ENCODE measurements around the gene SMYD3. TPM values are rescaled to one million over a fixed set of nuclear protein-coding genes. Genes with fewer than 3 reads are reported as not detected.

The SMYD3 gene
- total RNA-seq, 1 donor from 2014 or later, result 22.3 TPM

DNA sequence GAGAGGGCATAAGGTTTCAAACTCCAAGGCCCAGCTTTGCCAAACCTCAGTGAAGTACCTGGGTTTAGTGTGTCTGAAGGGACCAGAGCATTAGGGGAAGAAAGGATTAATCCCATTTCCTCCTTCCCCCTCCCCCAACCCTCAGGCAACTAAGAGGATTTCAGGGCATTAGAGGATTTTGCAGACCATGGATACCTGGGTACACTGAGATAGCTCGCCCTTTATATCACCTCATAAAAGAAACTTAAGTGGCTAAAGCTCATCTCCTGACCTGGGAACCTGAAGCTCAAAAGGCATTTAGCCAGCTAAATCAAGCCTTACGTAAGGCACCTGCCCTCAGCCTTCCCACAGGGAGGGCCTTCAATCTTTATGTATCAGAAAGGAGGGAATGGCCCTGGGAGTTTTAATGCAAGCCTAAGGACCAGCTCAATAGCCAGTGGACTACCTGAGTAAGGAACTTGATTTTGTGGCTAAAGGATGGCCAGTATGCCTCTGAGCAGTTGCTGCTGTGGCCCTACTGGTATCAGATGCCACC lies 26.4 kb upstream of the SMYD3 start:
- H3K4me3 ChIP-seq, result no peak overlapping the region
- no peak for TF ChIP-seq POLR2A (IDR thresholded peaks at IDR 0.05)
- TF ChIP-seq, protein P1, sequence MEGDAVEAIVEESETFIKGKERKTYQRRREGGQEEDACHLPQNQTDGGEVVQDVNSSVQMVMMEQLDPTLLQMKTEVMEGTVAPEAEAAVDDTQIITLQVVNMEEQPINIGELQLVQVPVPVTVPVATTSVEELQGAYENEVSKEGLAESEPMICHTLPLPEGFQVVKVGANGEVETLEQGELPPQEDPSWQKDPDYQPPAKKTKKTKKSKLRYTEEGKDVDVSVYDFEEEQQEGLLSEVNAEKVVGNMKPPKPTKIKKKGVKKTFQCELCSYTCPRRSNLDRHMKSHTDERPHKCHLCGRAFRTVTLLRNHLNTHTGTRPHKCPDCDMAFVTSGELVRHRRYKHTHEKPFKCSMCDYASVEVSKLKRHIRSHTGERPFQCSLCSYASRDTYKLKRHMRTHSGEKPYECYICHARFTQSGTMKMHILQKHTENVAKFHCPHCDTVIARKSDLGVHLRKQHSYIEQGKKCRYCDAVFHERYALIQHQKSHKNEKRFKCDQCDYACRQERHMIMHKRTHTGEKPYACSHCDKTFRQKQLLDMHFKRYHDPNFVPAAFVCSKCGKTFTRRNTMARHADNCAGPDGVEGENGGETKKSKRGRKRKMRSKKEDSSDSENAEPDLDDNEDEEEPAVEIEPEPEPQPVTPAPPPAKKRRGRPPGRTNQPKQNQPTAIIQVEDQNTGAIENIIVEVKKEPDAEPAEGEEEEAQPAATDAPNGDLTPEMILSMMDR (IDR thresholded peaks at IDR 0.05), result no peak
- TF ChIP-seq POLR2AphosphoS5 (IDR thresholded peaks at IDR 0.05; ENCODE audit: insufficient read depth in 1 of 2, low read depth in 1 of 2), result no peak
- intact Hi-C loops (cut with DNase I), result no loop called here
- H3K27ac ChIP-seq, result no peak overlapping the region
- H3K27me3 ChIP-seq, result no peaks in the 10 kb centered on the region
- no peaks in the 10 kb centered on the region for H3K36me3 ChIP-seq
- no peak for DNase-seq (ENCODE audit: extremely low spot score in 2 of 2)
- H3K4me1 ChIP-seq, result no peaks in the 10 kb centered on the region
- H3K9me3 ChIP-seq, result peaks cover 6% of the 10 kb centered on the region

DNA sequence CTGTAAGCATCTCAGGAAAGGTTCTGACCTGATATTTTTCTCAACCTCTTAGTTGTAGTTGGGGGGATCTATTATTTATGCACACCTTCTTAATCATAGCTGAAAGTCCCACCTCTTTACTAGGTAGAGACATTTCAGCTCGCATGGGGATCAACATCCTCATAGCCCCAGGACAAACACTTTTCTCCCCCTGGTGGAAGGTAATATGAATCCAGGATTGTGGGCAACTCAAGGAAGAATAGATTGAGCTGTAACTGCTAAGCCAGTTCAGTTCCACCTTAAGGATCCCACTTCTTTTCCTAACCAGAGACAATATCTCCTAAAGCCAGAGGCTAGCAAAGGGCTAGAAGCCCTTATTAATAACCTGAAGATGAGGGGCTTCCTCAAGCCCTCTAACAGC lies 25.4 kb upstream of the SMYD3 start:
- Histone ChIP-seq H3K9me3 (peaks cover 6% of the 10 kb centered on the region), H3K27ac (no peak overlapping the region), H3K4me1 (no peaks in the 10 kb centered on the region), H3K27me3 (no peaks in the 10 kb centered on the region), H3K36me3 (no peaks in the 10 kb centered on the region), H3K4me3 (no peak overlapping the region)
- intact Hi-C loops (cut with DNase I), result no loop called here
- TF ChIP-seq POLR2AphosphoS5 (IDR thresholded peaks at IDR 0.05; ENCODE audit: insufficient read depth in 1 of 2, low read depth in 1 of 2) (no peak), POLR2A (IDR thresholded peaks at IDR 0.05) (no peak)
- TF ChIP-seq, protein P1 (IDR thresholded peaks at IDR 0.05), result no peak
- no peak for DNase-seq (ENCODE audit: extremely low spot score in 2 of 2)

DNA sequence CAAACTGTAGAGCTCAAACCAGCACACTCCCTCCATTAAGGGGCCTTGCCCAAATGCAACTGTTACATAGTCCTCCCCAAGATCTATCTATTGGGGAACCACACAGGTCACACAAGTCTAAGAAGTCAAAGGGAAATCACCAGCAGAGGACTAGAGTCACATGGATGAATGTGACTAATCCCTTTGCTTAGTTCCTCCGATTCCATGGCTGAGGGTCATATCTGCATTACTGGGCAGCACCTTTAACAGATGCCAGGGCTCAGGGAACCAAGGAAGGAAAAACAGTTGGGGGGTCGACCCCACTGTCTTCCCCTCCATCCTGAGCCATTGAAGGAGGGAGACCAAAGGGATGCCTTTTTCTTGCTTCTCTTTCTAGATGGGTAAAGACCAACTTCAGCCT lies 23.4 kb upstream of the SMYD3 start:
- TF ChIP-seq POLR2A (IDR thresholded peaks at IDR 0.05), result no peak
- TF ChIP-seq POLR2AphosphoS5 (IDR thresholded peaks at IDR 0.05; ENCODE audit: insufficient read depth in 1 of 2, low read depth in 1 of 2), result no peak
- TF ChIP-seq, protein P1 (IDR thresholded peaks at IDR 0.05), result no peak
- intact Hi-C loops (cut with DNase I), result no loop called here
- H3K4me3 ChIP-seq, result no peak overlapping the region
- no peaks in the 10 kb centered on the region for H3K27me3 ChIP-seq
- peak in 1 of 2 donors; percentile 49 for DNase-seq (ENCODE audit: extremely low spot score in 2 of 2)
- H3K36me3 ChIP-seq, result no peaks in the 10 kb centered on the region
- peaks cover 6% of the 10 kb centered on the region for H3K9me3 ChIP-seq
- no peaks in the 10 kb centered on the region for H3K4me1 ChIP-seq
- H3K27ac ChIP-seq, result no peak overlapping the region

DNA sequence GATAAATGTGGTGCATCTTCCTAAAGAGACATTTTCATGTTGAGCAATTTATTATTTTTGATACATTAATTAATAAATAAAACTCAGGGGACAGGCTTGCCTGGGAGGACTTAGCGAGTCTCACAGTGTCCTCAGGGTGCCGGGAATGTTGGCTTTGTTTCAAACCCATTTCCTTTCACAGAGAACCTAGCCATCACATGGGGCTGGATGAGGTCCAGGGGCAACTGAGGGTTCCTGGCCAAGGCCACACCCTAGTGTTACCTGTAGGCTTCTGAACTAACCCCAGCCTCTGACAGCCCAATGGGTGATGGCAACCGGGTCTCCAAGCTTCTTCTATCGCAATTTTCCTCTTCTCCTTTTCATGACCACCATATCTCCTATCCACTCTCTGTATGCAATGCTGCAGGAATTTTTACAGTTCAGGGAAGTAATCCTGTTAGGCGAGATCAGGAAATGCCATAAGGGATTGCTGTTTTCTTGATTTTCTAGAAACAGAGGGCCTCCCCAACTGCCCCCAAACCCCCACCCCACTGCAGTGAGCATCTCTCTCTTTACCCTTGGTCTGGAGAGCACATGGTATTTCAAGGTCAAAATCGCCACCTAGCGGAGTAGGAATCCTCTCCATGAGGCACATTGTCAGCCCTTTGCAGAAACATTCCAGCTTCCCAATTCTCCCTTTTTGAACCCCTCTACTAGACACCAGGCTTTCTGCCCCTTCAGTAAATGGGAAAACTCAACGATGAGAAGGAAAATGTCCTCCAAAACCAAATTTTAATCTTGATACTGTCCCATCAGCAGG lies 22.1 kb upstream of the SMYD3 start:
- Histone ChIP-seq H3K36me3 (no peaks in the 10 kb centered on the region), H3K4me1 (no peaks in the 10 kb centered on the region), H3K4me3 (no peak overlapping the region), H3K27ac (no peak overlapping the region), H3K27me3 (no peaks in the 10 kb centered on the region), H3K9me3 (peaks cover 6% of the 10 kb centered on the region)
- TF ChIP-seq, protein P1 (IDR thresholded peaks at IDR 0.05), result no peak
- TF ChIP-seq POLR2AphosphoS5 (IDR thresholded peaks at IDR 0.05; ENCODE audit: insufficient read depth in 1 of 2, low read depth in 1 of 2), result no peak
- no peak for TF ChIP-seq POLR2A (IDR thresholded peaks at IDR 0.05)
- DNase-seq (ENCODE audit: extremely low spot score in 2 of 2), result peak in 1 of 2 donors; percentile 22
- intact Hi-C loops (cut with DNase I), result no loop called here
